Hippocampal formation (tissue), 2 donors: Measurements from ENCODE around the gene VAV3.
"Not testable (repeated sequence)": the region's sequence is repeated elsewhere in the genome, so short reads cannot be mapped to it uniquely, and the experiment has no call there.

Experiments
- DNase-seq, 2 donors: peaks; one replicate each; lab custom pipeline; 2025; lab: John Stamatoyannopoulos, UW

Gene VAV3

DNA sequence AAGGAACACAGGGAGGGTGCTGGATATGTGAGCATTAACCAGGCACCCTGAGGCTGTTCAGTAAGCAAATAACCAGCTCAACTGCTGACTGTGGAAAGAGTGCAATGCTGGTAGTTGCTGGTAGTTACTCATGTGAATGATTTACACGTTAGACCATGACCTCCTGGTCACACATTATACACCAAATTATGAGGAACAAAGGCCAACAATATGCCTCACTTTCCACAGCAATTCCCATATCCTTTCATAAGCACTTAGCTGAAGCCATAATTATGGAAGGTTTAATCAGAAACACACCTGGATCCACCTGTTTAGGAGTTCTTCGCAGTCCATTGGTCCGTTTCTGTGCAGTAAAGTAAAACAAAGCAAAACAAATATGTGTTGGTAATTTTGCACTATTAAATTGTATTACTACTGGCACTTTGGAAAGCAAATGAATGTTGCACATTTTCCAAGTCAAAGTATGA, 281.8 kb downstream of the VAV3 start:
- no peak for DNase-seq

DNA sequence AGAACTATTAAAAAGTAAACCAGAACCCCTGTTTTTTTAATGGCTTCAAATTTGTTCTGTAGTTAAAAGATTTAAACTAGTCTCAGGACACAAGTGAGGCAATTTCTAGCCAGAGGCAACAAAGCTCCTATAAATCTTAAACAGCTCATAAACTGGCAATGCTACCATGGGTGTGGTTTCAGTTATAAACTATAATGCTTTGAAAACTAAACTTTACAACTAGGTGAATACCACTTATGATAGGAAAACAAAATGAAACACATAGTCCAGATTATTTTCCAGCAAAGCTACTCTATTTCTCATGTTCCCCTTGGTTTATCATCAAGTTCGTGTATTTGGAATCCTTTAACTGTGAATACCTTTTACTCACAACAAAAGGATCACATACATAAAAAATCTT, 282.5 kb downstream of the VAV3 start:
- no peak for DNase-seq

GRCh38 chr1:107681001-107681479, 283.9 kb downstream of the VAV3 start:
- no peak for DNase-seq

DNA sequence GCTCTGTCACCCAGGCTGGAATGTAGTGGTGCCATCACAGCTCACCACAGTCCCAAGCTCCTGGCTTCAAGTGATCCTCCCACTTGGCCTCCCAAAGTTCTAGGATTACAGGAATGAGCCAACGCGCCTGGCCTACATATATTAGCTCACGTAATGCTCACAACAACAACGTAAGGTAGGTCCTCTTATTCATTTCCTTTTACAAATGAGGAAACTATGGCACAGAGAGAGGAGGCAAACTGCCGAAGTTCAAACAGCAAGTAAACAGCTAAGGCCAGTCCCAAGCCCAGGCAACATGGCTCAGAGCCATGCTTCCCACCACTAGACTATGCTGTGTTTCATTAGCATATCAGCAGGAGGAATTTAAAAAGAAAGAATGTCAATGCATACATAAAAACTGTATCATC, 284.4 kb downstream of the VAV3 start:
- no peak for DNase-seq

DNA sequence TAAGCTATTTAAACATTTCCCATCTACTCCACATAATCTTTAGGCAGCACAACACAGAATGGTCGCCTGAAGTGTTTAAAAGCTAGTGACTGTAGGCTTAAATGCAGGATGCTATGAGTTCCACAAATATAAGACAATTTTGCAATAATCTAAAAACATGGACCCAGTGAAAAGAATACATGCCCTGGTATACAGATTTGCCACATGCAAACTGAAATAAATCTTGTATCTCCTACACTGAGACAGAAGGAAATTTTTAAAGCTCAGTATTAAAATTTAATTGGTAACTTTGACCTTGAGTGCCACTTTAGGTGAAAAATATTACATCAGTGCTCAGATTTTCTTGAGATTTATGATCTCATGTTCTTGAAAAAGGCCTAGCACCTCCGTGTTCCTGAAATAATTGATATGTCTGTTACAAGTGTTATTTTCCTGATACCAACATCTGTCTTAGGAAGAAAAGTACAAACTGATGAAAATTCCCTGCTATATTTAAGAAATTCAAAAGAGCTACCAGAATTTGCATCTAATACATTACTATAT, 285.5 kb downstream of the VAV3 start:
- DNase-seq: no peak

DNA sequence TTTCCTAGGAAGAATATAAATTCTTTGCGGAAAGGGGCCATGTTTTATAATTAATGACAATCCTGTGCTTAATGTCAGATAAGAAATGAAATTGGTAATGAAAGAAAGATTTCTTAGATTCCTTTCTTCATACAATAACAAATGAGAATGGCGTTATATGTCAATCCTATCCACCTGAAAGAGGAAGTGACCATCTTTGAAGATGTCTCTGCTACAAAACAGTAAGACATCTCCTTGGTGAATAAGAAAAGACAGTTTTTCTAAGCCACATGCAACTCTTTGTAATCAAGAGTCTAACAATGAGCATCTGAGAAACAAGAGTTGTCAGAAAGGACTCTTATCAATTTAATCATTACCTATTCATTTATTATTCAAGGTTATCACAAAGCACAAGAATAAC, 286.0 kb downstream of the VAV3 start:
- DNase-seq: no peak

DNA sequence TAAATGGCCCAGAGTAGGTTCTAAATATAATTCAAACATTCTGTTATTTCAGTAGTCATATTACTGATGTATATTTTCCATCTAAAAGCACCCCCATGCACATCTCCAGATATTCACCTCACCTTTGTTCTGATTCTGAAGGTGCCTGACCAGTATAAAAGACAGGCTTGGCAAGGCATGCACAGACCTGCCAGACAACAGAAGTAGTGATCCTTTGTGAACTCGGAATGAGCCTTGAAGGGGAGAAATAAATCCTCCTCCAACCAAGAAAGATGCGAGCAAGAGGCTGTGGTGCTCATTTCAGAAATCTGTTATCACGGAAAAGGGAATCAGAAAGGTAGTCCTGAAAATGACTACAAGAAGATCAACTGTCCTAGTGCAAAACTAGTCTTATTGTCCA, 287.3 kb downstream of the VAV3 start:
- DNase-seq: no peak

DNA sequence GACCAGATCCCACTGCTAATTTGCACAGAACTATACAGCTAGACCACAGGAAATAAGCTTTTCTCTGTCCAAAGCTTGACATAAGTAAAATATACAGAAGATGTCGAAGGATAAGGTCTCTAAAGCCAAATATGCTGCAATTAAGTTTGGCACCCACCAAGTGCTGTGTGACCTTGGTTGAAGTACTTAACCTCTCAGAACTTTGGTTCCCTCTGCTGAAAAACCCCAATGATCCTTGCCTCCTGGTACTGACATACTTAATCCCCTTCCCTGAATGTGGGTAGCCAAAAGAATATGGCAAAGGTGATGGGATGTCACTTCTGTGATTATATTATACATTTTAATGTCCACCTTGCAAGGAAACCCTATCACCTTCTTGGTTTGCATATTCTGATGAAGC, 290.5 kb downstream of the VAV3 start:
- DNase-seq: no peak

GRCh38 chr1:107673006-107673405, 292.0 kb downstream of the VAV3 start:
- no peak for DNase-seq

DNA sequence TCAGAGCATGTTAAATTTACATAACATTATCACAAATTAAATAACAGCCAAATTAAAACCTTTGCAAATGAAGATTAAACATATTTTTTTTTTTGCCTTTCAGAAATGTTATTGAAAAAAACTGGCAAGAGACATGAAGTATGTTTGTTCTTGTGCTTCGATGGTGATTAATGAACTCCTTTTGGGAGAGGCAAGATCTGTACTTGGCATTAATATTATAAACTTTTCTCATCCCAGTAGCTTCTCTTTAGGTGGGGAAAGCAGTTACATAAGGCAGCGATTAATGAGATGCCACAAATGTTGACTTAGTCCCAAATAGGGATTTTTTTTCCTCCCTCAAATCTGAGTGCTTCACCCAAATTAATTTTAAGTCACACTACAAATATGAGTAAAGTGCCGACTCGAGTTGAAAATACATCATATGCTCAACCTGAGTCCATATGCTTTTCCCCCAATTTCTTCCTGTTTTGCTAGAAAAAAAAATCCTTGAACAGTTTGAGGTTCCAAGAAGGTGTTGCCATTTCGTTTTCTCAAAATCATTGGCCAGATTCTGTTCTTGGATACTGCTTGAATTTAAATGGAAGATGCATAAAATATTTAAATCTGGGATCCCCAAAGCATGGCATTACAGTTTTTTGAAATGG, 294.5 kb downstream of the VAV3 start:
- DNase-seq: no peak

DNA sequence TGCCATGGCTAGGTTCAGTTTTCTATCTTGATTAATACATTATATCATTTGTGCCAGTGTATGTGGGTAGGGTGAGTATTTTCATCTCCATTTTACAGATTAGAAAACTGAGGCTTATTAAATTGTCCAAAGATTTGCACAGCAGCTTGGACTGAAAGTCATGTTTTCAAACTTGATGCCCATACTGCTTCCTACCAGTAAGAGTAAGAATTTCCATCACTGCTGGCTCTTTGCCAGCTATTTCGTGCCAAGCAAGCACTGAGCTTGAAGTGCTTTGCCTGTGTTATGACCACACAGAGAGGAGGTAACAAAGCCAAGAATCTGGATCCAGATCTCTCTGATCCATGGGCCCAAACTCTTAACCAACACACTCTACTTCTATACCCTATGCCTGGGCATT, 295.0 kb downstream of the VAV3 start:
- no peak for DNase-seq

- no peak for DNase-seq
Observed at GRCh38 chr1:107668762-107669161, 296.2 kb downstream of the VAV3 start.

DNA sequence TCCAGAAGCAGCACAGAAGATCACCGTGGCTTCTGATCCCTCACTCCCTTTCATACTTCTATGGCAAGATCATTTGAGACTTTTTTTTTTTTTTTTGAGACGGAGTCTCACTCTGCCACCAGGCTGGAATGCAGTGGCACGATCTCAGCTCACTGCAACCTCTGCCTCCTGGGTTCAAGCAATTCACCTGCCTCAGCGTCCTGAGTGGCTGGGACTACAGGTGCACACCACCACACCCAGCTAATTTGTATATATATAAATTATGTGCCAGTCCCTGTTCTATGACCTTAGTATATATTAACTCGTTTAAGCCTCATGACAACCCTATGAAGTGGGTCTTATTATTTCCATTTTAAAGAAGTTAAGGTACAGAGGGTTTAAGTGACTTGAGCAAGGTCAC, 298.5 kb downstream of the VAV3 start:
- DNase-seq: no peak

- DNase-seq: no peak
Observed at GRCh38 chr1:107664982-107665925, 299.7 kb downstream of the VAV3 start.

DNA sequence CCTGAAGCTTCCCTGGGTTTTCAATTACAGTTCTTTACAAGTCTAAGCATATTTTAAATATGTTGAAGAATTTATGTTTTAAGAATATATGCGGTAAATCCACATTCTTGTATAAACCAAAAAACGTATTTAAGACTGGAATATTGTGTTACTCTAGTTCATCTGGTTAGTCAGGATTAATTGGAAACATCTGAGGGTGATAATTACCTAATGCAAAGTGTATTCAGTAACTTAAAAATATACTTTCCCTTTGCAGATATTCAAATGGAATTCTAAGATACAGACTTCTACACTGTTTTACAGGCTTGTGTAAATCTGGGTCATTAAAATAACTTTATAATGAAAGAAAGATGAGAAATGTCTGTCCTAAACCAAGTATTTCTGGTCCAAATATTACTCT, 302.0 kb downstream of the VAV3 start:
- no peak for DNase-seq

DNA sequence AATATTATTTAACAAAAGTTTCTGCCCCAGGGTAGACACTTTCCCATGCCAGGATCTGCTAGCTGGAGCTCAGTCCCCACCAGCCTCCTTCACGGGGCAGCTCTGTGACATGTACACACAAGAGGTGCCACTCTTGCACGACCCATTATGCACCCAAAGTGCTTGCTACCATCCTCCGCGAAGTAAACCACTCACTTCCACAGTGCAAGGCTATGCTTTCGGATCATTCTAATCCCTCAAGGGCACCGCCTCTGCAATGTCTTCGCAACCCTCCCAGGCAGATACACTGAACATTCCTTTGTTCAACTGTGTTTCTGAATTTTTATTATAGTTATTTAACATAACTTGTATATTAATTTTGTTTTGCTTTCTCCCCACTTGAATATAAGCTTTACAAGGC, 303.8 kb downstream of the VAV3 start:
- DNase-seq: no peak

GRCh38 chr1:107659961-107660360, 305.0 kb downstream of the VAV3 start:
- DNase-seq: no peak

GRCh38 chr1:107657356-107657755, 307.6 kb downstream of the VAV3 start:
- no peak for DNase-seq

GRCh38 chr1:107653765-107654164, 311.2 kb downstream of the VAV3 start:
- DNase-seq: no peak

DNA sequence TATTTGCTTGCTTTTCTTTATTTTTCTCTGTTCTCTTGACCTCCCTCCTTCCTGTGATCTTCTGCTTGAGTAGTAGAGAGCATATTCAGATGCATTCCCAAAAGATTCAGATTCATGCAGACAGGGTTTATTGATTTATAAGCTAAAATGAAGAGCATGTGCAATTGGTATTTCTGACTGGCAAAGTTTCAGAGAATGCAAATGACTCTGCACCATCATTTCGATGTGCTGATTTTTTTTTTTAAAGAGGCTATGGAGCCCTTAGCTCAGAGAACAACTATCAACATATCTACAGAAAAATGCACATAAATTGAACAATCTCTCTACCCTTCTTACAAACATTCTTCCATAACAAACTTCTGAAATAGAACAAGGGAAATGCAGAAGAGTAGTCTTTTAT, 312.0 kb downstream of the VAV3 start:
- DNase-seq: no peak

DNA sequence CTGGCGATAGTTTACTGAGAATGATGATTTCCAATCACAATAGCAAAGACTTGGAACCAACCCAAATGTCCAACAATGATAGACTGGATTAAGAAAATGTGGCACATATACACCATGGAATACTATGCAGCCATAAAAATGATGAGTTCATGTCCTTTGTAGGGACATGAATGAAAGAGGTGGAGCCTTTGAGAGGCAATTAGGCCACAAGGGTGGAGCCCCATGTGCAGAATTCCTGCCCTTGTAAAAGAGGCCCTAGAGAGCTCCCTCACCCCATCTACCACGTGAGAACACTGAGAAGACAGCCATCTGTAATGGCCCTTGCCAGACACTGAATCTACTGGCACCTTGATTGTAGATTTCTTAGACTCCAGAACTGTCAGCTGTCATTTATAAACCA, 314.2 kb downstream of the VAV3 start:
- not testable (repeated sequence) for DNase-seq

GRCh38 chr1:107649023-107649422, 316.0 kb downstream of the VAV3 start:
- DNase-seq: no peak

GRCh38 chr1:107648071-107648470, 316.9 kb downstream of the VAV3 start:
- no peak for DNase-seq
